GM19239 (cell line): ENCODE results near the gene ARHGAP20.

Experiments used
- DNase-seq: peaks from one replicate; pipeline ENCODE4 v3.0.0; 2011; ENCODE audit warnings: low spot score; ENCODE audit not compliant: insufficient read length
- FAIRE-seq: peaks from 2 replicates; lab custom pipeline; 2011; peaks lifted over from hg19 to GRCh38; lab: Jason Lieb, UNC

The ARHGAP20 gene, protein sequence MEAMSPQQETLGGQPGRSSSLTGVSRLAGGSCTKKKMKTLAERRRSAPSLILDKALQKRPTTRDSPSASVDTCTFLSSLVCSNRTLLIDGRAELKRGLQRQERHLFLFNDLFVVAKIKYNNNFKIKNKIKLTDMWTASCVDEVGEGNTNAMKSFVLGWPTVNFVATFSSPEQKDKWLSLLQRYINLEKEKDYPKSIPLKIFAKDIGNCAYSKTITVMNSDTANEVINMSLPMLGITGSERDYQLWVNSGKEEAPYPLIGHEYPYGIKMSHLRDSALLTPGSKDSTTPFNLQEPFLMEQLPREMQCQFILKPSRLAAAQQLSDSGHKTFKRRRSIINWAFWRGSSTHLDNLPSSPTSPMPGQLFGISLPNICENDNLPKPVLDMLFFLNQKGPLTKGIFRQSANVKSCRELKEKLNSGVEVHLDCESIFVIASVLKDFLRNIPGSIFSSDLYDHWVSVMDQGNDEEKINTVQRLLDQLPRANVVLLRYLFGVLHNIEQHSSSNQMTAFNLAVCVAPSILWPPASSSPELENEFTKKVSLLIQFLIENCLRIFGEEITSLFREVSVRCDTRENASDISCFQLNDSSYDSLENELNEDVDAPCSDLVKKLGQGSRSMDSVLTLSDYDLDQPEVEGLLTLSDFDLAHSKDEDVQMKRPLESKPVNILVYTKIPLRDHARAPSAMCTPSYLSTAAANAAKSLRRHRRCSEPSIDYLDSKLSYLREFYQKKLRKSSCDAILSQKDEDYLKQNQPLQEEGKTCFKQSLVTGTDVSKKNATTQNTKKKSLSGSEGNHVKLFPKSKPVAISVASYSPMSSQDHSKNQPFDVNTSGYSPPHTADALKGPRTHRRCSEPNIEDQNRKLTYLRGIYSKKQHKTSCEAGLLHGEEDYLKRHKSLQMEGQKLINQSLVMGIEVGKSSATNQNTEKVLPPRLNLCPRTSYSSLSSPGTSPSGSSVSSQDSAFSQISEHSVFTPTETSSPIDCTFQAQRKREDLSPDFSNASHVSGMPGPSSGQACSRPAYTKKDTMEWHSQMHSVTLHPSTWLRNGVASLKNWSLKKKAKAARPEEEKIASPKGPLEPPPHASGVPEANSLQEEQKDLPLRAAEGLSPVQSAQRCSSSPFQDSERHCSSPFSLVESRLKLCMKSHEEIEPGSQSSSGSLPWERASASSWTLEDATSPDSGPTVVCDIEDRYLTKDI

DNA sequence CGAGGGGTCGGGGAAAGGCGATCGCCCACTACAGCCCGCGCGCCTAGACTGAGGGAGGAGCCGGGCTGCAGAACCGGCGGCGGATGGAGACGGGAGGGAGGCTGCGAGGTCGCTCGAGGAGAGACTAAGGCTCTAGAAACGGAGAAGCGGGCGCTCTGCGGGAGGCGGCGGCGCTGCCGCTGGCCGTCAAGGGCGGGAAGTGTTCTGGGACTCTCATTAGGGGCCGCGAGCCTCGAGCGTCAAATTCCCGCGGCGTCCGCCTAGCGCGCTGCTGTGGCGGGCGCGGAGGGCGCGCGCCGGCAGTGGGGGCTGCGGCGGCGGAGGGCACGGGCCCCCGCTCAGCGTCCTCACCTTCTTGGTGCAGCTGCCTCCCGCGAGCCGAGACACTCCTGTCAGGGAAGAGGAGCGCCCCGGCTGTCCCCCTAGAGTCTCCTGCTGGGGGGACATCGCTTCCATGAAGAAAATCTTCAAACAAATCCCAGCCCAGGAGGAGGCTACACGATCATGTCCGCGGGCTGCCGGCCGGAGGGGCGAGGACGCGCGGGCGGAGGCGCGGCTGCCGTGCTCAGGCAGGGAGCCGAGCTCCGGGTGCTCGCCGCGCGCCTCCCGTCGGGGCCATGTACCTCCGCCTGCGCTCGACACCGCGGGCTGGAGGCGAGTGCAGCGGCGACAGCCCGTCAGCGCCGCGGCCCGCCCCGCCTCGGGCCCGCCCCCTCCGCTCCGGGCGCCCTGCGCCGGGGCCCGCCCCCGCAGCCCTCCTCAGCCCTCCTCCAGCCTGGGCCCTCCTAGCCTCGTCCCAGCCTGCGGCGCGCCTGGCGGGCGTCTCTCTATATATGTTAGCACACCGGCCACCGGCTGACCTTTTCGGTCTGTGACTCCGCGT, at the start of gene ARHGAP20:
Gene ARHGAP20 (minus strand): TSS at position 662 of the 883 bp plus-strand sequence. CDS start 206 bp downstream, at position 456.
- FAIRE-seq (no peak), DNase-seq (peak; percentile 61)

DNA sequence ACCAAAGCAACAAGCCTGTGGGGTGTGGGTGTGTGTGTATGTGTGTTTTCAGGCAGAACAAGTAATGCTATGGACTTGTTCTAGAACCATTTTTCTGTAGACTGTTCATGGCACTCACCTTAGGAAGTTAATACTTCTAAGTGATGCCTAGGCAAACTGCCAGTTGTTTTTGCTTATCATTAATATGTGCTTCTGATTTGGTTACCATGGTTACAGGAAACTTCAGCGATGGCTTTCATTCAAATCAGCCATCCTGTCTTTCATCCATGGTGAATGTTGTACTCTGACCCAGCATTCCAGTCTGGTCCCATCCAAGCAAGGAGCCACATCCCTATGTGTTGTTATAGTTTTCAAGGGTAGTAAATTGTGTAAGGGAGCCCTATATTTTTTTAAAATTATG, 49.8 kb upstream of the ARHGAP20 start:
- FAIRE-seq: no peak
- no peak for DNase-seq

DNA sequence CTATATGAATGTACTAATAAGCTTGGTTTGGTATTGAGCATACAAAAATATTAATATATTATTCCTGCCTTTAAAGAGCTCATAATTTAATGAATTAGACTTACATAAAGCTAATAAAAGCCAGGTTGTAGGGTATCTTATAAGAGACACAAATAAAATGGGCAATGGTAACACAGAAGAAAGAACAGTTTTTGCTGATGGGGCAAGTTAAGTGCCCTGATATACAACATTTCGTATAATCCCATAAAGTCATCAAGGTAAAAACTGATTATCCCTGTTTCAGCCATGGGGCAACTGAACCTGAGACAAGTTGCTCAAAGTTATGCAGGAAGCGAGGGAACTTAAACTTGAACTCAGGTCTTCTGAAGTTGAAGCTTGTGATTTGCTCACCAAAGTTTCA, 48.9 kb upstream of the ARHGAP20 start:
- DNase-seq: no peak
- no peak for FAIRE-seq

DNA sequence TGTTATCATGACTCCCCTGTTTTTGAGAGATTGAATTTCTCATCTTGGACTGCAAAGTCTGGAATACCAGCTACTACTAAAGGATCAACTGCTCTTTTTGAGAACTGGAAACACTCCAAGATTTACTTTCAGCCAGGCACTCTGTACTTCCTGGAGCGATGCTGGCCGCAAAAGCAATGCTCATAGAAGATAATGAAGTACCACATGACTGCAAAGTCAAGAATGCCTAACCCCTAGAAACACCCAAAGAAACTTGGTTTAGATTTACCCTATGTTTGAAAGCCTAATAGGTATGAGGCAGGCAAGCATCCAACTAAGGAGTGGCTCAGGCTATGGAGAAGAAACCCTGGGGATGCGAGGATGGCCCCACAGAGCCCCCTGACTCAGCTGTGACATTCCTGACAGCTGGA, 47.7 kb upstream of the ARHGAP20 start:
- no peak for DNase-seq
- FAIRE-seq: no peak

DNA sequence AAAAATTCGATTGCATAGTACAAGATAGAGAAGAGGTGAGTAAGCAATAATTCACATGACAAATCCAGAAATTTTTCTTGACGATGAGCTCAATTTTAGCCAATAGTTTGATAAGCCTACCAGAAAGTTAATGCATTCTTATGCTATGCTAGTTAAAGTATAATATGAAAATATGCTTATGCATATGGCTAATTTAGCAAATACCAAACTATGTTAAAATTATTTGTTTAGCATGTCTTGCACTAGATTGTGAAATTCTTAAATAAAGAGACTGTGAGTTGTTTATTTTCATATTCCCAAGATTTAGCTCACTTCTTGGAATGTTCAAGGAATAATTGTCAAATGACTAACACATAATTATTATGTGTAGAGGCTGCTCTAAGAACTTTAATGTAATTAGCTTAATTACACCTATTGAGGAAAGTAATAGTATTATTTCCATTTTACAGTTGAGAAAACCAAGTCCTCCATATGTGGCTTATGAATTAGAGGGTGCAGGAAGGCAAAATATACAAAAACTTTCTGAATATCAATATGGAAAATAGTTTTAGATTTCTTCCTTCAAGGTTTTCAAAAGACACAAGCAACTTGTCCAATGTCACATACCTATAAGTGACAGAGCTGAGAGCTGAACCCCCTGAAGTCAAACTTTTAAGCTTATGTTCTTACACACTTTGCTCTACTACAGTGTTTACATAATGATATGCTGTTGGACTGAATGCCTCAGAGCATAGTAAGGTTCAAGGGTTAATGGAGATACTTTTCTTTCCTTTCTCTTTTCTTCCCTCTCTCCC, 45.9 kb upstream of the ARHGAP20 start:
- DNase-seq: no peak
- no peak for FAIRE-seq

DNA sequence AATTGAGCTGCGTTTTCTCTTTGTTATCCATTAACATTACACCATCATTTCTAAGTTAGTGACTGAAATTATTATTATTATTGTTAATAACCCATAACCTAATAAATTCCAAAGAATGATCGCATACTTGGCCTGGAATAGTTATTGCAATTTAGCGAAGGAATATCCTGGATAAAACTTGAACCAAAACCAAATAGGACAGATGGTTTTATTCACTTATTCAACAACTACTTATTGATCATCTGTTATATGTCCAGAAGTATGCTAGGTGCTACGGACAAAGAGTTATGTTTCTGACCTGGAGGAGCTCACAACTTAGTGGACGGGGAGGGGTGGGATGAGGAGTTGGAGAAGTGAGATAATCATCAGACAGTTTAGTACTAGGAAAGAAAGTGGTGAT, 44.8 kb upstream of the ARHGAP20 start:
- FAIRE-seq: no peak
- no peak for DNase-seq

DNA sequence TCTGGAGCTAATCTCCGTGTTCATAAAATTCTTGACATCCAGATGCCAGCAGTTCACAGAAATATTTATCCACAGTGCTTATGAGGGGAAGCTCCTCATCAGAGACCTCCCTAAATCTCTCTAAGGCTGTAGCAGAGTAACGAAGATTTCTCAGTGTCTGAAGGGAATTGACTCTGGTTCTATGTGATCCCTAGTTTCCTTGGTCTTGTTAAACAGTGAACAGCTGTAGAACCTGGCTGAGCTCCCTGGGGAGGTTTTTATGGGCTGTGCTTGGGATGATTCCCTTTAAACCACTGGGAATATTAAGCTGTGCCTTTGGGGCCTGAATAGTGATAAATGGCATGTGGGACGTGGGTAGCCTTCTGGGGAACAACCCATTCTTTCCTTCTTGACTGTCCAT, 43.7 kb upstream of the ARHGAP20 start:
- FAIRE-seq (no peak), DNase-seq (no peak)

DNA sequence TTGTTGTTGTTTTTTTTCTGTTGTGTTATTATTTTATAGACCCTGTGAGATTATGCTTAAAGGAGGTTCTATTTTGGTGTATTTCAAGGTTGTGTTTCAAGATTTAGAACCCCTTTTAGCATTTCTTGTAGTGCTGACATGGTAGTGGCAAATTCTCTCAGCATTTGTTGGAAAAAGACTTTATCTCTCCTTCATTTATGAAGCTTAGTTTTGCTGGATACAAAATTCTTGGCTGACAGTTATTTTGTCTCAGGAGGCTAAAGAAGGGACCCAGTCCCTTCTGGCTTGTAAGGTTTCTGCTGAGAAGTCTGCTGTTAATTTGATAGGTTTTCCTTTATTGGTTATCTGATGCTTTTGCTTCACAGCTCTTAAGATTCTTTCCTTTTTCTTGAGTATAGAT, 40.7 kb upstream of the ARHGAP20 start:
- DNase-seq (no peak), FAIRE-seq (no peak)

DNA sequence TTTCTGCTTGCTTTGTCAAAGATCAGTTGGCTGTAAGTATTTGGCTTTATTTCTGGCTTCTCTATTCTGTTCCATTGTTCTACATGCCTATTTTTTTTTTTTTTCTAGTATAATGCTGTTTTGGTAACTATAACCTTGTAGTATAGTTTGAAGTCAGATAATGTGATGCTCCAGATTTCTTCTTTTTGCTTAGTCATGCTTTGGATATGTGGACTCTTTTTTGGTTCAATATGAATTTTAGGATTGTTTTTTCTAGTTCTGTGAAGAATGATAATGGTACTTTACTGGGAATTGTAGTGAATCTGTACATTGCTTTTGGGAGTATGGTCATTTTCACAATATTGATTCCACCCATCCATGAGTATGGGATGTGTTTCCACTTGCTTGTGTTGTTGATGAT, 37.9 kb upstream of the ARHGAP20 start:
- no peak for FAIRE-seq
- no peak for DNase-seq

DNA sequence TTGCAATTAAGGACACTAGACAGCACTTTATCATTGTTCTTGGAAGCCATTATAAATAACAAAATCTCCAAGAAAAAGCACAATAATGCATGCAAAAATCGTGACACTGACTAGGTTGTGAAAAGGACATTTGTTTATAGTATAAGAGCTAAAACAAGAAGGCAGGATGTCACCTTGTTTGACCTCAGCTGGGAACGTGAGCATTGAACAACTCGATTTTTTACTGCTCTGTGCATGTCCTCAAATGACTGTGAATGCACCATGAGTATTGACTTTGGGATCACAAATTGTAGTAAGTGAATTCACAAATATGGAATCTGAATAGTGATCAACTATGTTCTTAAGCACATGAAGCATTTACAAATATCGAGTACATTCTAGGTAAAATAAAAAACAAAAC, 35.3 kb upstream of the ARHGAP20 start:
- DNase-seq (no peak), FAIRE-seq (no peak)

DNA sequence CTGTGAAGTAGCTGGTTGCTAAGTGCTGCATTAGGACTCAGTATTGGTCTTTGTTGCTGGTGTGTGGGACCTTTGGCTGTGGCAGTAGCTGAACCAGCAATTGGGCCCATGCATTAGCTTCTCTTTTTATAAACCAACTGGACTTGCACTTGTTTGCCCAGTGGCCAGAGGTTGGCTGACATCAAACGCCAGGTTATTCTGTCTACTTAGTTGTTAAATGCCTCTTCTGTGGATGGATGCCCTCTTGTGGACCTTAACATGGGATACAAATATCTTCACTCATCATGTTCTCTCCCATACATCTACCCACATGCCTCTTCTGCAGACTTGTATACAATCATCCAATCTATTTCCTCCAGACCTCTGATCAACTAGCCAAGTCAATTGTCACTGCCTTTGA, 26.4 kb upstream of the ARHGAP20 start:
- FAIRE-seq (no peak), DNase-seq (no peak)

DNA sequence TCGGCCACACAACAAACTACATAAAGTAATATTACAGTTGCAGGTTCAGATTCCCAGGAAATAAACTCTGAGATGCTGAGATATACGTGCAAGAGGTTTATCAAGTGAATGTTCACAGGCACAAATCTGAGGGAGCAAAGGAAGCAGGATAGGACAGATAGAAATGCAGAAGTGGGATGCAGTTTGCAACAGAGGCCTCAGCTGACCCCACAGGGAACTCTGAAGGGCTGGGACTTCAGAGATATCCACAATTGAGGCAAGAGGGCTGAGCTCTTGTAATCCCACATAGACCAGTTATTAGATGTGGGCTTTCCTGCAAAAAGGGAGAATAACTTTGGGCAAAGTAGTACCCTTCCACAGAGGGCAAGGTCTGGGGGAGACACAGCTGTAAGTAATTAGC, 25.4 kb upstream of the ARHGAP20 start:
- DNase-seq (no peak), FAIRE-seq (no peak)

DNA sequence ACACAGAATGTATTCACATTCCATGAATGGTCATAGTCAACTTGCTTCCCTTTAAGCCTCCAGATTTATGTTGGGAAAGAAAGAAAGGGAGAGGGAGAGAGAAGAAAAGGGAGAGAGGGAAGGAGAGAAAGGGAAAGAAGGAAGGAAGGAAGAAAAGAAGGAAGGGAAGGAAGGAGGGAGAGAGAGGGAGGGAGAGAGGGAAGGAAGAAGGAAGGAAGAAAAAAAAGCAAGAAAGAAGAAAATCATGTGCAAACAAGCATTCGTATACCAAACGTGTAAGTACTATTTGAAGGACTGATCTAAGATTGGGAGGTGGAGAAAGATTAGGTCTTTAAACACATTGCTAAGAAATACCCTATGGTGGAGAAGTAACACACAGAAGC, 23.9 kb upstream of the ARHGAP20 start:
- FAIRE-seq (no peak), DNase-seq (no peak)

DNA sequence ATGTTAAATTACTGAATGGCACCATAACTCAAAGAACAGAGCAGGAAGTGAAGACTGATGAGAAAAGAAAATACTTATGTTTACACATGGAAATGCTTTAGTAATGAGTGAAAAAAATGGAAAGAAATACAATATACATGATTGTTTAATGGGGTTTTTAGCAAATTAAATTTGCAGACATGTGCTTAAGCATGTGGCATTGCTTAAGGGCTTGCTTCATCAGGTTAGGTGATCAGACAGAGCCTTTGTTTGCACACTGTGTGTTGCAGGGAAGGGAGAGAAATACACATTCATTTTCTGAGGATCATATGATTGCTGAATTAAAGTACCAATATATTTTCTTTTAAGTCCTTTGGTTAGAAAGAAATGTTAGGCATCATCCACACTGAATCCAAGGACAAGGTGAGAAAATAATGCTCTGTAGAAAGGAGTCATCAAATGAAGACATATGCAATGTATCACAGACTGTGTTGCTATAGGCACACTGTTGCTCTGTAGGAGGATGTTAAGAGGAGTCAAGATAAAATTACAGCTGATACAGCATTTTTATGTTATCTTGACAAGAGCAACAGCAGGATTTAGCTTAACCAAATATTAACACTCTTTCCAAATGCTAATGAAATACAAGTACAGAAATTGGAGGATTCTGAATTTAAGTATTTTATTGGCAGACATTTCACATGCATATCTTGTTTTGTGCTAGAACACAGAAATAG, 23.4 kb upstream of the ARHGAP20 start:
- FAIRE-seq (no peak), DNase-seq (no peak)

DNA sequence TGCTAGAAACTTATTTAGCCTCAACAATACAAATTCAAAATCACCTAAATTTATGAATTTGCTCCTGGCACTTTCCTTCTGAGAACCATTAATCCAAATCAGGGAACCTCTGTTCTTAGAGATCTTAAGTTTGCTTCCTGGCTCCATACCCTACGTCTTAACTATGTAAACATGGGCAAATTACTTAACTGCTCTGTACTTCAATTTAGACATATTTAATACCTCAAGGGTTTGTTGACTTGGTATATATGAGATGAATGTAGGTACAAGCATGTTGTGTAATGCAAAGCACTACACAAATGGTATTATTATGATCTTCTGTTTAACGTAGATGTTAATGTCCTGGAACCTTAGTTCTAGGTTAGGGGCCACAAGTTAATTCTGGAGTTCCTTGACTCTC, 22.6 kb upstream of the ARHGAP20 start:
- DNase-seq (no peak), FAIRE-seq (no peak)

DNA sequence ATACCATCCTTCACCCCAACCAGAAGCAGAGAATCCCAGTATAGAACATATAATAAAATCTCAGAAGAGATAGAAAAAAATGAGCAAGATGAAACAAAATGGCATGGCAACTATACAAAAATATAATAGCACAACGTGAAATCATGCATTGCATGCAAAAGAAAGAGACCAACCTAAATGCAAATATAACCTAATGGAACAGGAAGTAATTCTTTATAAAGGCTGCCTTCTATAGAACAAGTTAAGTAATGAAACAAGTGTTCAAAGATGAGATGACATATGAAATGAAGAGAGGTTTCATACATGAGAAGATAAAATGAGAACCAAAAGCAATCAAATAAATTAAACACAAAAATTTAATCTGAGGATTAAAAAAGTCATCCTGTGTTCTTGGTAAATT, 18.5 kb upstream of the ARHGAP20 start:
- DNase-seq: no peak
- FAIRE-seq: no peak

DNA sequence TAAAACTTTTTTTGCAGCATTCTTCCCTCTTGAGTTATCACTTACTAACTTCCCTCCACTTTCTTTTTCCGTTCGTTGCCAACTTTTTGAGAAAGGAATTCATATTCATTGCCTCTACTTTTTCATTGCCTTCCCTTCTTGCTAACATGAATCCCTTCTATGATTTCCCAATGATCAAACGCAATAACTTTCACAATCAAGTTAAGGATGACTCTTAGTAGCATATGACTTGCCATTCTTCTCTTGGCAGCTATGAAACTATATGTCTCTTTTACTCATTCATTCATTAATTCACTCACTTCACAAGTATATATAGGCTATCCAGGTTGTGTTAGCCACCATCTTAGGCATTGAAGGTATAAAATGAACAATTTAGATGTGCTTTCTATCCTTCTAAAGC, 16.6 kb upstream of the ARHGAP20 start:
- FAIRE-seq: no peak

DNA sequence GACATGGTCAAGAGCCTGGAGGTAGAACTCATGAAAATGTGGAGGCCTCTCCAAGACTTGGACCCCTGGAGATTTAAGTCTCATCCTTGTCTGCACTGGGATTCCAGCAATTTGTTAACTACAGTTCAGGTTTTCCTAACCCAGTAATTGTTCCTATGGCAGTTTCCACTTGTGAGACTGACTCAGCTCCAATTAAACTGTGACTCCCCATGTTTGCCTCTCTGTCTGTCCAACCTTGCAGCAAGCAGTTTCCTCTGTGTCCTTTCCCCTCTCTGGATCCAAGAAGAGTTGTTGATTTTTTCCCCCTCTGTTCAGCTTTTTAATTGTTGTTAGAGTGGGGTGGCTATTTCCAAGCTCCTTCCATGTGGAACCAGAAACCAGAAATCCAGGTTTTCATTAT, 16.2 kb upstream of the ARHGAP20 start:
- DNase-seq: no peak
- no peak for FAIRE-seq

More for the DNA sequence above, 16.6 kb upstream of the ARHGAP20 start:
- DNase-seq: no peak
